LHCN-M2 (cell line): ENCODE results near the gene SAMD15. TPM values are rescaled to one million over a fixed set of nuclear protein-coding genes. Genes with fewer than 3 reads are reported as not detected.

Source experiments
- total RNA-seq: library from RNA; depleted of rRNA; stranded (reverse); fragments of >200 nt; gene quantifications from 2 replicates; pipeline ENCODE4 v1.2.3, GENCODE V29; 2014; rRNA removed

The SAMD15 gene
- total RNA-seq, 1 experiment from 2014 or later = 5.0 TPM

Other genes starting within 250 kb of the SAMD15 start
- gene ZDHHC22, start 235.6 kb upstream of the SAMD15 start, total RNA-seq = under 0.01 TPM in 1 of 2 replicates, not detected in the other
- gene TMEM63C, start 195.6 kb upstream of the SAMD15 start, total RNA-seq = 0.06 TPM in 1 of 2 replicates, not detected in the other
- gene NGB, start 106.2 kb upstream of the SAMD15 start, total RNA-seq = not detected in 2 replicates
- gene POMT2, start 56.5 kb upstream of the SAMD15 start, total RNA-seq = 12.2 and 15.0 TPM in 2 replicates
- gene GSTZ1, start 56.3 kb upstream of the SAMD15 start, total RNA-seq = 25.8 and 27.7 TPM in 2 replicates
- gene TMED8, start 285 bp upstream of the SAMD15 start, total RNA-seq = 12.1 and 12.9 TPM in 2 replicates
- gene NOXRED1, start 46.1 kb downstream of the SAMD15 start, total RNA-seq = 0.06 TPM in 1 of 2 replicates, not detected in the other
- 19.5 and 20.8 TPM in 2 replicates for gene VIPAS39, start 80.2 kb downstream of the SAMD15 start, total RNA-seq
- gene AHSA1, start 80.7 kb downstream of the SAMD15 start, total RNA-seq = 132 and 133 TPM in 2 replicates
- 0.23 and 0.90 TPM in 2 replicates for gene ISM2, start 121.4 kb downstream of the SAMD15 start, total RNA-seq
- 12.5 and 15.6 TPM in 2 replicates for gene SPTLC2, start 239.3 kb downstream of the SAMD15 start, total RNA-seq